ENCODE results near the gene PALLD.

GRCh38 chr4:168633064-168633463 lies 136.2 kb downstream of the PALLD start:
- TF ChIP-seq EZH2 (IDR thresholded peaks at IDR 0.05) (no peak), POLR2AphosphoS5 (IDR thresholded peaks at IDR 0.05; ENCODE audit: borderline replicate concordance, low read depth, low read length) (no peak), FOXP2 (optimal IDR thresholded peaks at IDR 0.05; ENCODE audit: control extremely low read depth, extremely low read length, insufficient read depth) (no peak)

Data from SK-N-MC (cell line).